Fibroblast of lung (primary cell): Measurements from ENCODE around the gene HSD17B8.

Source experiments
- EZH2 ChIP-seq: IDR thresholded peaks from 2 replicates; pipeline ENCODE4 v1.5.1; 2012; ENCODE audit warnings: low read length, control low read depth, mild to moderate bottlenecking; ENCODE audit errors: missing control alignments
- TF ChIP-seq, protein P1 (sequence below), 2 donors: IDR thresholded peaks in 1 of 2; conservative IDR thresholded peaks in 1 of 2; 1 replicate in 1 of 2; 2 replicates in 1 of 2; pipeline ENCODE4 v1.5.1; 2011 to 2012; ENCODE audit warnings: low read length in 2 of 2, control low read depth in 1 of 2, inconsistent platforms in 1 of 2, low read depth in 1 of 2, mild to moderate bottlenecking in 1 of 2

DNA sequence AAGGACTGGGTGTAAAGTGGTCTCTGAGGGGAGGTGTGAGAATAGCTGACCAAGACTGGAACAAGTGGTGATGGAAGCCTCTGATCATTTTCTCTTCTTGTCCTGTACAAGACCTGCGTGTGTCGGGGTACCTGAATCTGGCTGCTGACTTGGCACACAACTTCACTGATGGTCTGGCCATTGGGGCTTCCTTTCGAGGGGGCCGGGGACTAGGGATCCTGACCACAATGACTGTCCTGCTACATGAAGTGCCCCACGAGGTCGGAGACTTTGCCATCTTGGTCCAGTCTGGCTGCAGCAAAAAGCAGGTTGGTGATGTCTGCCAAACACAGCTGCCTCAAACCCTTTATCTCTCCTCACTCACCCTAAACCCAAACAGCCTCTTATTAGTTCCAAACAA lies 1.7 kb upstream of the HSD17B8 start:
- TF ChIP-seq, protein P1, sequence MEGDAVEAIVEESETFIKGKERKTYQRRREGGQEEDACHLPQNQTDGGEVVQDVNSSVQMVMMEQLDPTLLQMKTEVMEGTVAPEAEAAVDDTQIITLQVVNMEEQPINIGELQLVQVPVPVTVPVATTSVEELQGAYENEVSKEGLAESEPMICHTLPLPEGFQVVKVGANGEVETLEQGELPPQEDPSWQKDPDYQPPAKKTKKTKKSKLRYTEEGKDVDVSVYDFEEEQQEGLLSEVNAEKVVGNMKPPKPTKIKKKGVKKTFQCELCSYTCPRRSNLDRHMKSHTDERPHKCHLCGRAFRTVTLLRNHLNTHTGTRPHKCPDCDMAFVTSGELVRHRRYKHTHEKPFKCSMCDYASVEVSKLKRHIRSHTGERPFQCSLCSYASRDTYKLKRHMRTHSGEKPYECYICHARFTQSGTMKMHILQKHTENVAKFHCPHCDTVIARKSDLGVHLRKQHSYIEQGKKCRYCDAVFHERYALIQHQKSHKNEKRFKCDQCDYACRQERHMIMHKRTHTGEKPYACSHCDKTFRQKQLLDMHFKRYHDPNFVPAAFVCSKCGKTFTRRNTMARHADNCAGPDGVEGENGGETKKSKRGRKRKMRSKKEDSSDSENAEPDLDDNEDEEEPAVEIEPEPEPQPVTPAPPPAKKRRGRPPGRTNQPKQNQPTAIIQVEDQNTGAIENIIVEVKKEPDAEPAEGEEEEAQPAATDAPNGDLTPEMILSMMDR (conservative IDR thresholded peaks at IDR 0.05 in 1 of 2, IDR thresholded peaks at IDR 0.05 in 1 of 2; ENCODE audit: low read depth in 1 of 2, low read length in 2 of 2), result no peak
- TF ChIP-seq EZH2, result no peak
